ENCODE results near the gene CDH16.

Gene CDH16

DNA sequence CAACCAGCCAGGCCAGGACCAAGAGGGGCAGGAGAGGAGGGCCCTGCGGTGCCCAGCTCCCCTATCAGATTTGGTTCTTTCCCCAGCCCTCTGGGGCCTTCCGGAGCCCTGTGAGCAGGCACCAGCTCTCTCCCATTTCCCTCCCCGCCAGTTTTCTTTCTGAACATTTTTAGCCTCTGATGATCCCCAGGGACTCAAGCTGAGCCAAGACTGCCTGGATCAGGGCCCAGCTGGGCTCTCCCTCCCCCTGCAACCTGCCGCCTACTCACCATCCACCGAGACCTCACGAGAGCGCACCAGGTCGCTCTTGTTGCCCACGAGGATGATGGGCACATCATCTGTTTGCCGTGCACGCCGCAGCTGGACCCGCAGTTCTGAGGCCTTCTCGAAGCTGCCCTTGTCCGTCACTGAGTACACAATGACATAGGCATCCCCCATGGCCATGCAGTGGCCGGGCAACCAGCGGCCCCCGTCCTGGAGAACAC, 4.6 kb upstream of the CDH16 start:
- TF ChIP-seq POLR2AphosphoS5 (IDR thresholded peaks at IDR 0.05; ENCODE audit: low read depth, low read length) = no peak
- TF ChIP-seq POU2F2 (IDR thresholded peaks at IDR 0.05; ENCODE audit: low read depth, low read length) = no peak
- no peak for TF ChIP-seq SPI1 (IDR thresholded peaks at IDR 0.05; ENCODE audit: low read depth, low read length)
- TF ChIP-seq PAX5 (IDR thresholded peaks at IDR 0.05; ENCODE audit: insufficient read depth, low read length, severe bottlenecking) = no peak
- TF ChIP-seq POLR2A (IDR thresholded peaks at IDR 0.05; ENCODE audit: low read depth, low read length) = no peak
- TF ChIP-seq TAF1 (IDR thresholded peaks at IDR 0.05; ENCODE audit: low read depth, low read length) = no peak
- DNase-seq (ENCODE audit: insufficient read length, low spot score) (no peak), FAIRE-seq (no peak)

DNA sequence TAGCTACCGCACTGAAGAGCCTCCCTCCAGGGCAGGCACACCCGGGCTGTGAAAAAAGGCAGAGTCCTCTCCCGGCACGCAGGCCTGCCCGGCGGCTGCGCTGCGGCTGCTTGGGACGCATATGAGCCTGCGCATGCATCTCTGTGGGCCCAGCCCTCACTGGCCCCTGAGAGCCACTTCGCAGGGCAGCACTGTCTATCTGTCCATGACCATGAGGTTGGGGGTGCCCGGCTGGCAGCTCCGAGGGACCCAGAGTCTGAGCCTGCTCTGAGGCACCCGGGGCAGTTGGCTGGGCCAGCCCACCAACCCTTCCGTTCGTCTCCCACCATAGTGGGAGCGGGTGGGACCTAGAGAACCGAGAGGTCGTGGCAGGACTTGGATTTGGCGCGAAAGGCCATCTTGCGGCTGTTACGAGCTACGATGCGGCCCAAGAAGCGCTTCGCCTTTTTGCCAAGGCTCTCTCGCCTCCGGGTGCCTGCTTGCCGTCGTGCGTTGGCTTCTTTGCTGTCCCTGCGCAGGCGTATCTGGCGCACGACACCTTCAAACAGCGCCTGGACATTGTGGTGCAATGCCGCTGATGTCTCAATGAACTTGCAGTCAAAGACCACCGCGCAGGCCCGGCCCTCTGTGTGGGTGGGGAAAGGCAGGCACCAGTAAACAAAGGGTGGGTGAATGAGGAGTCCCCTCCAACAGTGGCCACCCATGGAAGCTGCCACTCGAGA, 3.2 kb upstream of the CDH16 start:
- FAIRE-seq (no peak), DNase-seq (ENCODE audit: insufficient read length, low spot score) (no peak)
- no peak for TF ChIP-seq POLR2AphosphoS5 (IDR thresholded peaks at IDR 0.05; ENCODE audit: low read depth, low read length)
- no peak for TF ChIP-seq POLR2A (IDR thresholded peaks at IDR 0.05; ENCODE audit: low read depth, low read length)
- TF ChIP-seq SPI1 (IDR thresholded peaks at IDR 0.05; ENCODE audit: low read depth, low read length) = no peak
- no peak for TF ChIP-seq PAX5 (IDR thresholded peaks at IDR 0.05; ENCODE audit: insufficient read depth, low read length, severe bottlenecking)
- TF ChIP-seq TAF1 (IDR thresholded peaks at IDR 0.05; ENCODE audit: low read depth, low read length) = no peak
- no peak for TF ChIP-seq POU2F2 (IDR thresholded peaks at IDR 0.05; ENCODE audit: low read depth, low read length)

DNA sequence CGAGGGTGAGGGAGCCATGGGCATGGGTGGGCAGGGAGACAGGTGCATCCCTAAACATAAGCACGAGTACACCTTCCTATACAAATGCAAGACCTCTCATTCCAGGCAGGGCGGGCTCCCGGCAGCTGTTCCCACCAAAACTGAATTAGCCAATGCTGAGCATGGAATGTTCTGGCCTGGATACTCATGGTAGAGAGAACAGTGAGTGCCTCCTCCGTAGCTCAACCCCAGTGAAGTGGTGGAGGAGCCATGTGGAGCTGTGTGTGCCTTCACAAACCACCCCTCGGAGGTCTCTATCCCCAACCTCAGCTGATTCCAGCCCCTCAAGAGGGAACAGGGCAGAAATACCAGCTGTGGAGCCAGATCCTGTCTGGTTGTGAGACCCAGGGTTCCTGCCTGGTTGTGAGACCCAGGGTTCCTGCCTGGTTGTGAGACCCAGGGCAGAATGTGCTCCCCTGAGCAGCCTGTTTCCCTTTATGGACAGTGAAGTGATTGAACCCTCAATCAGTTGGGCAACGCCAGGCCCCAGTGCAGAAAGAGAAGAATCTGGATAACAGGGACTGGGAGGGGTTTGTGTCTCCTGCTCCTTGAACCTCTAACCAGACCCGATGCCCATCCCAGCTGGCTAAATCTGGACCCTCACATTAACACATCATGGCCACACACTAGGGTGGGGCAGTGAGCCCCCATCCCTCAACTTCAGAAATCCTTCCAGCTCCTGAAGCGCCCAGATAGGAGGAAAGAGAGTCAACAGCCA, 2.4 kb upstream of the CDH16 start:
- DNase-seq (ENCODE audit: insufficient read length, low spot score) (no peak), FAIRE-seq (no peak)
- TF ChIP-seq TAF1 (IDR thresholded peaks at IDR 0.05; ENCODE audit: low read depth, low read length) (no peak), PAX5 (IDR thresholded peaks at IDR 0.05; ENCODE audit: insufficient read depth, low read length, severe bottlenecking) (no peak), POLR2A (IDR thresholded peaks at IDR 0.05; ENCODE audit: low read depth, low read length) (no peak), POLR2AphosphoS5 (IDR thresholded peaks at IDR 0.05; ENCODE audit: low read depth, low read length) (no peak), SPI1 (IDR thresholded peaks at IDR 0.05; ENCODE audit: low read depth, low read length) (no peak)

DNA sequence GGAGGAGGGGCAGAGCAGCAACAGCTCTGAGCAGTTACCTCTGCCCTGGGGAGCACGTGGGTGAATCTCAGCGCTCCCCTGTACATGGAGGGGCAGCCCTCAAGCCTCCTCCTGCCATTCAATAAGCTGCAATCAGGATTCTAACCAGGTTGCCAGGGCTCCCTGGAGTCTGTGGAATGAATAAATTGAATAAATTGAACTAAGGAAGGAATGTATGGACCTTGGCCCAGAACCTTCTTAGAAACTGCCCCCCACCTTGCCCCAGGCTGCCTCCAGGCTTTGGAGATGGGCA, 1.6 kb upstream of the CDH16 start:
- FAIRE-seq (no peak), DNase-seq (ENCODE audit: insufficient read length, low spot score) (no peak)
- TF ChIP-seq PAX5 (IDR thresholded peaks at IDR 0.05; ENCODE audit: insufficient read depth, low read length, severe bottlenecking) (no peak), TAF1 (IDR thresholded peaks at IDR 0.05; ENCODE audit: low read depth, low read length) (no peak), POLR2A (IDR thresholded peaks at IDR 0.05; ENCODE audit: low read depth, low read length) (no peak), POLR2AphosphoS5 (IDR thresholded peaks at IDR 0.05; ENCODE audit: low read depth, low read length) (no peak), POU2F2 (IDR thresholded peaks at IDR 0.05; ENCODE audit: low read depth, low read length) (no peak), SPI1 (IDR thresholded peaks at IDR 0.05; ENCODE audit: low read depth, low read length) (no peak)

DNA sequence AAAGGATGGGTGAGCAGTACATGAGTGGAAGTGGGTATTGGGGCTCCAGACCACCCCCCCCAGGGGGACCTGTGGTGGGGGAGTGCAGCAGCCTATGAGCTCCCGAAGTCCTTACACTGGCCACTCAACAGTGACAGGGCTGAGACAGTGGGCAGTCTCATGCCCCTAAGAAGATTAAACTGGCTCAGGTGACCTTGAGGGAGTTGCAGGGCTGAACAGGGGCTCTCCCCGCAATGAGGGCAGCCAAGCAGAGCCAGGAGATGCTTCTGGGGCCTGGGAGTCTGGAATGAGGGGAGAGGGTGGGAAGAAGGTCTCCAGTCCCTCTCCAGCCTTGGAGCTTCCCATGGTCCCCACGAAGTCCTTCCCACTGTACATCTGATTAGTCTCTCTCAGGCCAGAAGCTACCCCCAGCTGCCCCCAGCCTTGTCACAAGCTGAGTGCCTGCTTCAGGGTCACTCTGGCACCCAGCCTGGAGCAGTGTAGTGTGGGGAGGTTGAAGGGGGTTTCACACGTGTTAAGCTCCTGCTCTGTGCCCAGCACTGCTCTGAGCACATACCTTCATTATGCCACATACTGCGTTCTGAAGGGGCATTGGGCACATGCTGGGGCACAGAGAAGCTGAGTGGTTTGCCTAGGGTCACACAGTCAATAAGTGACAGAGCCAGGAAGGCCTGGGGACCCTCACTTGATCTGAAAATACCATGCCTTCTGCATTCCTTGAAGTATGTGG, 1.0 kb upstream of the CDH16 start:
- no peak for FAIRE-seq

DNA sequence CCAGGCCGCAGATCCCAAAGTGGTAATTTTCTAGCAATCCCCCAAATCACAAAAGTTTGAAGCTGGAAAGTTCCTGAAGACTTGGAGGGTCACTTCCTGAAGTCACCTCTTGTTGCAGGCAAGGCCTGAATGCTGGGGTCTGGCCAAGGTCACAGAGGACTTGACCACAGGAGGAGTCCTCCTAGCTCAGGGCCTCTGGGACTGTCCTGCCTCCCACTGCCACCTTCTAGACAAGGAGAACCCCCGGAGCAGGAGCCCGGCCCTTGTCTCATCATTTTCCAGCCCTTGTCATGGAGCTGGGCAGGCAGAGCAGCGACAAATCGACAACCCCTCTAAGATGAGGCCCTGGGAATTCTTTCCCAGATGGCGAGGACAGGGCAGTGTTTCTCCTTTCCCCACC, 330 bp downstream of the CDH16 start:
- DNase-seq (ENCODE audit: insufficient read length, low spot score) (no peak), FAIRE-seq (no peak)
- TF ChIP-seq POU2F2 (IDR thresholded peaks at IDR 0.05; ENCODE audit: low read depth, low read length) = no peak
- no peak for TF ChIP-seq PAX5 (IDR thresholded peaks at IDR 0.05; ENCODE audit: insufficient read depth, low read length, severe bottlenecking)
- no peak for TF ChIP-seq POLR2AphosphoS5 (IDR thresholded peaks at IDR 0.05; ENCODE audit: low read depth, low read length)
- TF ChIP-seq SPI1 (IDR thresholded peaks at IDR 0.05; ENCODE audit: low read depth, low read length) = no peak
- TF ChIP-seq TAF1 (IDR thresholded peaks at IDR 0.05; ENCODE audit: low read depth, low read length) = no peak
- TF ChIP-seq POLR2A (IDR thresholded peaks at IDR 0.05; ENCODE audit: low read depth, low read length) = no peak

More for the DNA sequence above, 1.0 kb upstream of the CDH16 start:
- TF ChIP-seq PAX5 (IDR thresholded peaks at IDR 0.05; ENCODE audit: insufficient read depth, low read length, severe bottlenecking) (no peak), POLR2AphosphoS5 (IDR thresholded peaks at IDR 0.05; ENCODE audit: low read depth, low read length) (no peak), POU2F2 (IDR thresholded peaks at IDR 0.05; ENCODE audit: low read depth, low read length) (no peak), SPI1 (IDR thresholded peaks at IDR 0.05; ENCODE audit: low read depth, low read length) (no peak), POLR2A (IDR thresholded peaks at IDR 0.05; ENCODE audit: low read depth, low read length) (no peak), TAF1 (IDR thresholded peaks at IDR 0.05; ENCODE audit: low read depth, low read length) (no peak)
- no peak for DNase-seq (ENCODE audit: insufficient read length, low spot score)

DNA sequence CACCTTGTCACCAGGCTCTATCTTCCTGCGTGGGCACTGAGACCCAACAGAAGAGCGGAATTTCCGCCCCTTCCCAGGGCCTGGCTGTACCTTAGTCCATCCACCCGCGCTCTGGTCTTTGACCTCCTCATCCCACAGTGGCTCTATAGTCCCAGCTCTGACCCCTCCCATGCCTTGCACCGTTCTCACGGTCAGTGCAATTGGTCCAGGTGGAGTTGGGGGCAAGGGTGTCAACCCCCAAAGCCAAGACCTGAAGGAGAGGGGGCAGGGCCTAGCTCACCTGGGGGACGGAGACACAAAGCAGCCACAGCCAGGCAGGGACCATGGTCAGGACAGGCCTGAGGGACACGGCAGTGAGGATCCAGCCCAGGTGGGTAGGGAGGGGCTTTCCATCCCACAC, 944 bp downstream of the CDH16 start:
- DNase-seq (ENCODE audit: insufficient read length, low spot score) (no peak), FAIRE-seq (no peak)
- TF ChIP-seq POLR2A (IDR thresholded peaks at IDR 0.05; ENCODE audit: low read depth, low read length) = no peak
- TF ChIP-seq POLR2AphosphoS5 (IDR thresholded peaks at IDR 0.05; ENCODE audit: low read depth, low read length) = no peak
- TF ChIP-seq PAX5 (IDR thresholded peaks at IDR 0.05; ENCODE audit: insufficient read depth, low read length, severe bottlenecking) = no peak
- no peak for TF ChIP-seq POU2F2 (IDR thresholded peaks at IDR 0.05; ENCODE audit: low read depth, low read length)
- TF ChIP-seq TAF1 (IDR thresholded peaks at IDR 0.05; ENCODE audit: low read depth, low read length) = no peak
- TF ChIP-seq SPI1 (IDR thresholded peaks at IDR 0.05; ENCODE audit: low read depth, low read length) = no peak

DNA sequence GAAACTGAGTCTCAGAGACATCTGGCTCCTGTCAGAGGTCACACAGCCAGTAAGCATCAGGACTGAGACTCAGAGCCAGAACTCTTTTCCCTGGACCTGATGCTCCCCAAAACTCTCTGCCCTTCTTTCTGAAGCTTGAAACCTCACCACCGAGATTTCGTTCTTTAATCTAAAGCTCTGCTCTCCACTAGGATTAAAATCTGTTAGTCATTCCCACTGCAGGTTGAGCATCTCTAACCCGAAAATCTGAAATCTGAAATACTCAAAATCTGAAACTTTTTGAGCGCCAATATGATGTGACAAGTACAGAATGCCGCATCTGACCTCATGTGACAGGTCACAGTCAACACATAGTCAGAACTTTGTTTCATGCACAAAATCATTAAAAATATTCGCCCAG, 2.2 kb downstream of the CDH16 start:
- DNase-seq (ENCODE audit: insufficient read length, low spot score) = no peak
- no peak for FAIRE-seq
- no peak for TF ChIP-seq POLR2A (IDR thresholded peaks at IDR 0.05; ENCODE audit: low read depth, low read length)
- TF ChIP-seq SPI1 (IDR thresholded peaks at IDR 0.05; ENCODE audit: low read depth, low read length) = no peak
- TF ChIP-seq PAX5 (IDR thresholded peaks at IDR 0.05; ENCODE audit: insufficient read depth, low read length, severe bottlenecking) = no peak
- no peak for TF ChIP-seq POLR2AphosphoS5 (IDR thresholded peaks at IDR 0.05; ENCODE audit: low read depth, low read length)
- TF ChIP-seq TAF1 (IDR thresholded peaks at IDR 0.05; ENCODE audit: low read depth, low read length) = no peak
- no peak for TF ChIP-seq POU2F2 (IDR thresholded peaks at IDR 0.05; ENCODE audit: low read depth, low read length)

DNA sequence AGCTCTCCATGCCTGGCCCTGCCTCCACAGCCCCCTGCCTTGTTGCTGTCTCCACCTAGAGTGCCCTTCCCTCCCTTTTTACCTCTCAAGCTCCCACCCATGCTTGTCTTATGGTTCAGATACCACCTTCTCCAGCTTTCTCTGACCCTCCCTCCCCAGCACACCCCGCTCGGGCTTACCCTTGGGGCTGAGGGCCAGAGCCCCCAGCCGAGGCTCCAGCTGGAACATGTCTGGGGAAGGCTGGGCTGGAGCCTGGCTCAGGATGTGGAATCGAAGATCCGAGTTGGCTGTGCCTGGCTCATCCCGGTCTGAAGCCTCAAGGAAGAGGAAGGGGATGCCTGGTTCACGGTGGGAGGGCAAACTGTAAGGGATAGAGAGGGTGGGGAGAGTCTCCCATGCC, 3.6 kb downstream of the CDH16 start:
- no peak for DNase-seq (ENCODE audit: insufficient read length, low spot score)
- FAIRE-seq = no peak
- TF ChIP-seq POLR2AphosphoS5 (IDR thresholded peaks at IDR 0.05; ENCODE audit: low read depth, low read length) (no peak), SPI1 (IDR thresholded peaks at IDR 0.05; ENCODE audit: low read depth, low read length) (no peak), POU2F2 (IDR thresholded peaks at IDR 0.05; ENCODE audit: low read depth, low read length) (no peak), TAF1 (IDR thresholded peaks at IDR 0.05; ENCODE audit: low read depth, low read length) (no peak), POLR2A (IDR thresholded peaks at IDR 0.05; ENCODE audit: low read depth, low read length) (no peak), PAX5 (IDR thresholded peaks at IDR 0.05; ENCODE audit: insufficient read depth, low read length, severe bottlenecking) (no peak)

Data from GM12891 (cell line).